Esophagus (tissue), 2 donors: ENCODE data around the gene NEUROG2. TPM values are rescaled to one million over a fixed set of nuclear protein-coding genes. Genes with fewer than 3 reads are reported as not detected.

Experiments used
- H3K27ac ChIP-seq, 2 donors: one replicate each; pipeline ENCODE4 v1.5.1; 2013; ENCODE audit warnings: low read depth in 2 of 2, mild to moderate bottlenecking in 2 of 2, inconsistent platforms in 1 of 2, low read length in 1 of 2, moderate library complexity in 1 of 2
- H3K27me3 ChIP-seq, 2 donors: one replicate each; pipeline ENCODE4 v1.6.1; 2013; ENCODE audit warnings: low read length in 2 of 2, control low read depth in 1 of 2, mild to moderate bottlenecking in 1 of 2; ENCODE audit not compliant: insufficient read depth in 2 of 2, control insufficient read depth in 1 of 2
- H3K36me3 ChIP-seq, 2 donors: one replicate each; pipeline ENCODE4 v1.6.1; 2013; ENCODE audit warnings: low read length in 1 of 2; ENCODE audit not compliant: control insufficient read depth in 2 of 2, insufficient read depth in 2 of 2
- H3K4me1 ChIP-seq, 2 donors: one replicate each; pipeline ENCODE4 v1.6.1; 2013; ENCODE audit warnings: low read length in 1 of 2; ENCODE audit not compliant: control insufficient read depth in 2 of 2, insufficient read depth in 2 of 2
- H3K4me3 ChIP-seq, 2 donors: one replicate each; pipeline ENCODE4 v1.5.1; 2013; ENCODE audit warnings: low read length in 2 of 2, mild to moderate bottlenecking in 2 of 2, low read depth in 1 of 2, moderate library complexity in 1 of 2
- H3K9me3 ChIP-seq, 2 donors: one replicate each; pipeline ENCODE4 v1.6.1; 2013; ENCODE audit warnings: mild to moderate bottlenecking in 2 of 2, low read depth in 1 of 2, low read length in 1 of 2, moderate library complexity in 1 of 2; ENCODE audit not compliant: control insufficient read depth in 2 of 2, insufficient read depth in 1 of 2
- WGBS, 2 donors: extraction: QIAGEN DNeasy Blood & Tissue Kit; methylation state at CpG; one replicate each; pipeline ENCODE4 v1.1.7; 2013; 5-methylcytosine and 5-hydroxymethylcytosine counted together
- polyA plus RNA-seq, 2 donors: library from polyadenylated mRNA; stranded (reverse); fragments of 200-250 nt; gene quantifications; one replicate each; pipeline ENCODE4 v1.2.3, GENCODE V29; 2013
- donor health status: healthy with polysubstance abuse.
- donor health status: Bipolar disorder and iron deficiency.

NEUROG2 gene
- polyA plus RNA-seq, 2 donors: not detected

DNA sequence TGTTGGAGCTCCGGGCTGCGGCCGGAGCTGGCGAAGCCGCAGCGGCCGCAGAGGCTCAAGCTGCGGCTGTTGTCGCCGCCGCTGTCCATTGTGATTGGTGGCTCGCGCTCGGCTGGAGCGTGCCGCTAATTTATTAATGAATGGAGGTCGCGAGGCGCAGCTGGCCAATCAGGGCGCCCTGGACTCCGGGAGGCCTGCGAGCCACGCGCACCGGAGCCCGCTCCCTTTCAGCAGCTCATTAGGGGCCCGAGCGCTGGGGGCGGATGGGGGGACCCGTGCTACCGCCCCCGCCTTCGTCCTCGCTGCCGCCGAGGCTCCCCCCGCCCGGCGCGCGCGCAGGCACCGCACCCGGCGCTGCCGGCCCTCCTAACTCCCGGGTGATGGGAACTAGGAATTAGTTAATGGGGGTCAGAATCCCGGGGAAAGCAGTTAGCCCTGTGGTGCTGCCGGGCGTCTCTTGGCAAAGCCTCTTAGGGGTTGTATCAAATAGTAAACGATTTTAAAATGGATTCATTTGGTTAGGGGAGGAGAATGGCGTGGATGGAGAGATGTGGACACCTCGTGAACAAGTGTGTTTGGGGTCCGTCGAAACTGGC is 589 bp upstream of the NEUROG2 start:
- peaks cover 2 to 7% of the 10 kb centered on the region in 2 donors for H3K9me3 ChIP-seq
- peak overlapping the region in 1 of 2 donors; percentile 57 for H3K4me3 ChIP-seq
- peaks cover 6 to 46% of the 10 kb centered on the region in 2 donors for H3K27me3 ChIP-seq
- peaks cover 18 to 23% of the 10 kb centered on the region in 2 donors for H3K4me1 ChIP-seq
- WGBS, 2 donors: 1 to 2% methylated on average over 46 to 55 of the region's 55 CpGs
- no peaks in the 10 kb centered on the region for H3K36me3 ChIP-seq
- no peak overlapping the region for H3K27ac ChIP-seq

DNA sequence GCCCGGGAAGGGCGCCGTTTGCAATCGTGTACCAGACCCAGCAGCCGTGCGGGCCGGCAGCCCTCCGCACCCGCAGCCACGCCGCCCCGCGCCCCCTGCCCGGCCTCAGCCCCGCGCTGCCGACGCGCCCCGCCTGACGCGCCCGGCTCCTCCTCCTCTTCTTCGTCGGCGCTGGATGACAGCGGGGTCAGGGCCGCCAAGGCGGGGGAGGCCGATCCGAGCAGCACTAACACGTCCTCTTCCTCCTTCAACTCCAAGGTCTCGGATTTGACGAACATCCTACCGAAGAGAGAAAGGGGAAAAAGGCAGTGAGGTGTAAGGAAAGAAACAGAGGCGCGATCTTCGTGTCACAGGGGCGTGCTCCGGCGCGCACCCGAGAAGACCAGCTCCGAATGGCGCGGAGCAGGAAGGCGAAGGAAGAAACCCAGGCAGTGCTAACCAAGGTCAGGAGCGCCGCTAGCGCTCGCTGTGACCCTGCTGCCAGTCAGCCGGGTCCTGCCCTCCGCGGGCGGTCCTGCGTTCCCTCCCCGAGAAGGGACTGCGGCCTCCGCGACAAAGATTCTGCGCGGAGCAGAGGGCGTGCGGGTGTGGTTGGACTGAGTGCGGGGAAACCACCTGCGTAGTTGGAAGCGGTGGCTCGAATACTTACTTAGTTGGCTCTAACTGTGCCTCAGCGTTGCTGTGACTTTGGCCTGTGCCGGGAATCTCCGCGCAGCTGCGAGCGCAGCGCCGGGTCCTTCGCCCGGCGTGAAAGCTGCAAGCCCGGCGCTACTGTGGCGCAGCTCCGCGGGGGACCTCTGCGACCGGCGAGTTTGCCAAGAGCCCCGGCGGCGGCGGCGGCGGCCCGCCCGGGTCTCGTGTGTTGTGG is 548 bp downstream of the NEUROG2 start:
- H3K4me1 ChIP-seq: peaks cover 14 to 23% of the 10 kb centered on the region in 2 donors
- peak overlapping the region; percentile 49 to 57 for H3K4me3 ChIP-seq
- H3K27me3 ChIP-seq: peaks cover 9 to 46% of the 10 kb centered on the region in 2 donors
- peaks cover 2 to 3% of the 10 kb centered on the region in 2 donors for H3K9me3 ChIP-seq
- 0% methylated on average over 86 to 96 of the region's 96 CpGs for WGBS, 2 donors
- no peak overlapping the region for H3K27ac ChIP-seq
- no peaks in the 10 kb centered on the region for H3K36me3 ChIP-seq

DNA sequence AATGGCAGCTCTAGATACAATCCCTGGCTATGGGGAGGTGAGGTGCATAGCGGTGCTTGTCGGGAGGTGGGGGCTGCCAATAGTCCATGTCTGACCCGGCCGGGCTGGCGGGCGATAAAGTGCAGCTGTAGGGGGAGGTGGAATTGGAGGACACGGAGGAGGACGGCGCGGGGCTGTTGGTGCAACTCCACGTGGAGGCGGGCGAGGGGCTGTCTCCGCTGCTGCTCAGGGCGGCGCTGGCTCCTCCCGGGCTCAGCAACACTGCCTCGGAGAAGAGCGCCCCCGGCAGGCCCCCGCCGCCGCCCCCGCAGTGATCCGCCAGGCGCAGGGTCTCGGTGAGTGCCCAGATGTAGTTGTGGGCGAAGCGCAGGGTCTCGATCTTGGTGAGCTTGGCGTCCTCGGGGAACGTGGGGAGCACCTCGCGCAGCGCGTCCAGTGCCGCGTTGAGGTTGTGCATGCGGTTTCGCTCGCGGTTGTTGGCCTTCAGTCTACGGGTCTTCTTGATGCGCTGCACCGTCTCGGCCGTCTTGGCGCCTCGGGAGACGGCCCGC is 1.3 kb downstream of the NEUROG2 start:
- 2 to 3% methylated on average over 30 to 52 of the region's 52 CpGs for WGBS, 2 donors
- peaks cover 0 to 2% of the 10 kb centered on the region in 2 donors for H3K9me3 ChIP-seq
- H3K4me1 ChIP-seq: peaks cover 17 to 23% of the 10 kb centered on the region in 2 donors
- H3K27me3 ChIP-seq: peaks cover 9 to 46% of the 10 kb centered on the region in 2 donors
- no peak overlapping the region for H3K27ac ChIP-seq
- peak overlapping the region; percentile 49 to 57 for H3K4me3 ChIP-seq
- no peaks in the 10 kb centered on the region for H3K36me3 ChIP-seq

DNA sequence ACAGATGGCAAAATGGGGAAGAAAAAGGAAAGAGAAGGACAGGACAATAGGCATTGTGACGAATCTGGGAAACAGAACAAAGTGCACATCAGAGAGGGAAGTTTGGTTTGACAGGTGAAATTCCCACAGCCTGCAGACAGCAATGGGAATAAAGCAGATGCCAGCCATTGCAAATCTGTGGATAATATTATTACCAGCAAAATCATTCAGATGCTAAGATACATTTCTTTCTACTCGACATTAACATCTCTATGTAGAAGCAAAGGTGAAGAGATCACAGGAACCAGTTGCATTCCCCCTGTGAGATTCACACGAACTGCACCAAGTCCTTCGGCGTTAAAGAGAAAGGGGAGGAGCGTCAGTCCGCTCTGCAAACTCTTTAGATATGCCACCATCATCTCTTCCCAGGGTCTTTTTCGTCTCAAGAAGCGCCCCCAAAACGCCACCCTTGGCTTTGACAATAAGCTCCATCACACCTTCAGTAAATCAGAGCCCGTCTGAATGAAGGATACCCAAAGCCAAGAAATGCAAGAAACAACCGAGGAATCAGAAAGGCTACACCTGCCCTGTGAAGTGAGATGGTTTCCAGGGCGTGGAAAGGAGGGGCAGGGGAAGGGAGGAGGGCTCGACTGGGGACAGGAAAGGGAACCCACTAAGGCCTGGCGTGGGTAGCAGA is 1.9 kb downstream of the NEUROG2 start:
- 3% methylated on average over 15 of the region's 15 CpGs for WGBS, 2 donors
- H3K9me3 ChIP-seq: peaks cover 0 to 2% of the 10 kb centered on the region in 2 donors
- H3K4me1 ChIP-seq: peaks cover 21 to 23% of the 10 kb centered on the region in 2 donors
- no peak overlapping the region for H3K27ac ChIP-seq
- H3K27me3 ChIP-seq: peaks cover 9 to 43% of the 10 kb centered on the region in 2 donors
- no peaks in the 10 kb centered on the region for H3K36me3 ChIP-seq
- H3K4me3 ChIP-seq: no peak overlapping the region

DNA sequence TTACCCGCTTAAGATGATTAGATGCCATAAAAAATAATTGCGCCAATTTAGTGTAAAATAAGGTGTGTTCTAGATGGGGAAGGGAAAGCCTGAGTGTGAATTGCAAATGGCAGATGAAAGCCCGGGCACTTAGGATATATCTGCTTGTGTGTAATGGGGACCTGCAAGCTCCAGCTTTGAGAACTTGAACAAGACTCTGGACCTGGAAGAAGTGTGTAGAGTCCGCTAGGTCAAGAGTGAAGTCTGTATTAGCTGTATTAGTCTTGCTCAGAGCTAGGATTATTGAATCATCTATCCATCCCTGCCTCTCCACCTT is 4.2 kb downstream of the NEUROG2 start:
- no peak overlapping the region for H3K27ac ChIP-seq
- H3K9me3 ChIP-seq: peaks cover 0 to 2% of the 10 kb centered on the region in 2 donors
- H3K4me1 ChIP-seq: peaks cover 21 to 23% of the 10 kb centered on the region in 2 donors
- 64 to 75% methylated on average over 4 of the region's 4 CpGs for WGBS, 2 donors
- H3K36me3 ChIP-seq: no peaks in the 10 kb centered on the region
- H3K4me3 ChIP-seq: no peak overlapping the region
- H3K27me3 ChIP-seq: peaks cover 12 to 42% of the 10 kb centered on the region in 2 donors

DNA sequence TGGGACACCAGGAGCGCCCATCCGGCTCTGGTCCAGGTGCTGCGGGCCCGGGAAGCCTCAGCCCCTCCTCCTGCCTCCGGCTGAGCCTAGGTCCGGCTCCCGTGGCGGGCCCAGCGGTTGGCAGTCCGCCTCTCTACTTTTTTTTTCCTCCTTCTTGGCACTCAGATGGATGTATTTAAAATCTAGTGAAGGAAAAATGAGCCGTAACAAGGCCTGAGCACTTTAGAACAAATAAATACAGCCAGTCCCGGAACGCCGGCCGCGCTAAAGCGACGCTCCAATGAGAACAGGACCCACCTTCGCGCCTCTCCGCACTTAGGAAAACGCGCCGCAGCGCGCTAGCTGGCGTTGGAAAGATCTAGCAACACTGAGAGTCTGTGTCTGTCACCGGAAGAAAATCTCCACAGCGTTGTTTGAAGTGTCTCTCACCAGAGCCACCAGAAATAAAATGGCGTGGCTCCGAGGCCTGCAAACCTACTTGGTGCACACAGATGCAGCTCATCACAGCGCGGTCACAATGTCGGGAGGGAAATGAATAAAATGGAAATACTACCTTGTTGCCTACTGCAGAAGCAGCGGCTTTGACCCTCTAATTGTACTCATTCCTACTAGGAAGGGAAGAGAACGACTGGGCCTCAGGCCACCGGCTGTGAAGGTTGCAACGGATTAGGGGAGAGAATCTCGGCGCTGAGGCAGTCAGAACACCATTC is 4.7 kb downstream of the NEUROG2 start:
- 21 to 27% methylated on average over 40 of the region's 40 CpGs for WGBS, 2 donors
- Histone ChIP-seq H3K36me3 (no peaks in the 10 kb centered on the region), H3K27me3 (peaks cover 12 to 40% of the 10 kb centered on the region in 2 donors), H3K27ac (no peak overlapping the region), H3K9me3 (peaks cover 0 to 2% of the 10 kb centered on the region in 2 donors), H3K4me1 (peaks cover 21 to 23% of the 10 kb centered on the region in 2 donors), H3K4me3 (no peak overlapping the region)

DNA sequence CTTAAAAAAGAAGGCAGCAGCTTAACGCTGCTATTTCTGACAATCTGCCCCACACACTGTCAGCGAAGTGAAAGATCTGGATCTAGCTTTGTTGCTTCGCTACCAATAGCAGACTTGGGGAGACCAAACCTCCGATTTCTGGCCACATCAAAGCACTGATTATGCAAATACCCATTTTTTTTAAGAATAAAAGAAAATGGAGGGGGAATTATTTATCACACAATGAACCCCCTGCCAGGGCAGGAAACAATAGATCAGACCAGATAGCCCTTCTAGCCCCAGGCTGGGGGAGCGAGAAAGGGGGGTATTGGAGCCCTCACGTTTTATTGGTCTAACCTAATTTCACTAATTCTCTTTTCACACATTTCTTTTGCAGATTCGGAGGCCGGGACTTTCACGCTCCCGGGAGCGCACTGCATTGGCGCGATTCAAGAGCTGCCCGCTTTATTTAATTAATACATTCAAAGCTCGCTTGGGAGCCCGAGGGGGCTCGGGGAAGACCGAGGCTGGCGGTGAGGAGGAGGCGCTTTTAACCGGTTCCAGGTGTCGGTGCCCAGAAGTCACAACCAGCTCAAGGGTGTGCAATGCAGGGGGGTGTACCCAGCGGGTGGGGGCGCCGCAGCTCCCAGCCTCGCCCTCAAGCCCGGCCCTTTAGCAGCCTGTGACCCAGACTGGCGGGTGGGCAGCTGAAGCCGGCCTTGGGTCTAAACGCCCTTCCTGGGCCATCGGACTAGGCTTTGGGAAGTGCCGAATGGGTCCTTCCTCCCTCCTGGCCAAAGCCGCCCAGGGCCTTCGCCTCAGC is 5.5 kb downstream of the NEUROG2 start:
- no peaks in the 10 kb centered on the region for H3K36me3 ChIP-seq
- H3K4me3 ChIP-seq: peak overlapping the region in 1 of 2 donors; percentile 38
- peaks cover 17 to 38% of the 10 kb centered on the region in 2 donors for H3K27me3 ChIP-seq
- 4% methylated on average over 33 to 34 of the region's 34 CpGs for WGBS, 2 donors
- H3K4me1 ChIP-seq: peaks cover 16 to 18% of the 10 kb centered on the region in 2 donors
- no peak overlapping the region for H3K27ac ChIP-seq
- H3K9me3 ChIP-seq: peaks cover 0 to 2% of the 10 kb centered on the region in 2 donors

DNA sequence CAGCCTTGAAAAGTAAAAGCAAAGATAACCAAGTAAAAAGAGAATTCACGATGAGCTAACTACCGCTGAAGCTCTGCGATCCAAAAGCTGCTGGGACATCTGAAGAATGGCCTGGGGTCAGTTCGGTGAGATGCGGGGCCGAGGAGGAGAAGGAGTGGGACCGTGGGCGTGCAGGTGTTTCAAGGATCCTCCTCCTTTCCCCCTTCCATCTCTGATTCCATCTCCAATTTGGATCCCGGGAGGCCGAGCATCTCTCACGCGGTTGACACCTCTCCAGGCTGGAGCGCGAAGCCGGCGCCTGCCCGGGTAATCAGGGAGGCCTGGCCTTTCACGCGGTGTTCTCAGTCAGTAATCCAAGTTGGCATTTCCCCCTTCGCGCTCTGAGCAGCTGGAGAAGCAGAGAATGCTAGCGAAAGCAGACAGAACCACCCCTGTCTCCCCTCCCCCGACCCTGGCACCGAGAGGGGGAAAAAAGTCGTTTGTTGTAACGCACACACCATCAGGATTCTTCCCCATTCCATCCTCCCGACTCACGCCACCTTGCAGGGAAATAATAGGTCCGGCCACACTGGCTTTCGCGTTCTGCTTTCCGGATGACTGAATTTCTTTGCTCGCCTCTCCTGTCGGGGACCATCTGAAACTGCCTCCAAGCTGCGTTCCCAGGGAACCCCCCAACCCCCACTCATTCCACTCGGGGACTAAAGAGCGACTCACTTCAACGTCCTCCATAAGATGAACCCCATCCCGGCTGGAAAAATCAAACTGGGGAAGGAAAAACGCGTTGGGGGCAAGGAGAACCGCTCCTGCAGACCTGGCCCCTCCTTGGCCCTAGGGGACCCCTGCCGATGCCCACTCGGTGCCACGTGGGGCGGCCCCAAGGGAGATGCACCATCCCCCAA is 6.5 kb downstream of the NEUROG2 start:
- Histone ChIP-seq H3K9me3 (no peaks in the 10 kb centered on the region), H3K36me3 (no peaks in the 10 kb centered on the region), H3K4me3 (peak overlapping the region in 1 of 2 donors; percentile 38), H3K27me3 (peaks cover 22 to 32% of the 10 kb centered on the region in 2 donors), H3K27ac (no peak overlapping the region), H3K4me1 (peaks cover 9 to 10% of the 10 kb centered on the region in 2 donors)
- WGBS, 2 donors: 6 to 7% methylated on average over 46 of the region's 46 CpGs
